Stomach (tissue), 9 donors: Measurements from ENCODE around the gene ZNF200. TPM values are rescaled to one million over a fixed set of nuclear protein-coding genes. Genes with fewer than 3 reads are reported as not detected.

Source experiments
- DNase-seq, 2 donors: peaks; one replicate each; pipeline versions ENCODE4 v3.0.0 to v3.0.0-alpha.2; 2013 to 2019
- H3K27ac ChIP-seq, 5 donors: fragments of 200-600 bp in 4 of 5; sonication (generic) in 4 of 5; one replicate each; pipeline ENCODE4 v1.5.1; 2013 to 2019; ENCODE audit warnings: mild to moderate bottlenecking in 1 of 5, moderate library complexity in 1 of 5
- H3K27me3 ChIP-seq, 3 donors: fragments of 200-600 bp; sonication (generic); one replicate each; pipeline ENCODE4 v1.5.1; 2017 to 2019; ENCODE audit warnings: mixed run types in 1 of 3
- H3K36me3 ChIP-seq, 4 donors: fragments of 200-600 bp; sonication (generic); 1 replicate in 3 of 4; 2 replicates in 1 of 4; pipeline ENCODE4 v1.5.1; 2016 to 2019
- H3K4me1 ChIP-seq, 4 donors: fragments of 200-600 bp; sonication (generic); one replicate each; pipeline ENCODE4 v1.5.1; 2016 to 2019
- H3K4me3 ChIP-seq, 4 donors: fragments of 200-600 bp; sonication (generic) in 3 of 4; one replicate each; pipeline ENCODE4 v1.5.1; 2016 to 2019; ENCODE audit warnings: mild to moderate bottlenecking in 1 of 4
- H3K9me3 ChIP-seq, 4 donors: fragments of 200-600 bp; sonication (generic); one replicate each; pipeline ENCODE4 v1.5.1; 2016 to 2019
- CTCF ChIP-seq, 7 experiments: fragments of 450-650 bp in 4 of 7; fragments of 200-600 bp in 3 of 7; sonication (generic) in 3 of 7; IDR thresholded peaks; one replicate each; pipeline ENCODE4 v1.5.1; 2016 to 2019; ENCODE audit warnings: antibody characterized with exemption in 7 of 7, control low read depth in 2 of 7, mild to moderate bottlenecking in 1 of 7
- EP300 ChIP-seq: sonication (generic); formaldehyde crosslinking; IDR thresholded peaks from one replicate; pipeline ENCODE4 v1.6.1; 2017; ENCODE audit warnings: antibody characterized with exemption
- POLR2A ChIP-seq, 4 donors: fragments of 450-650 bp; IDR thresholded peaks; one replicate each; pipeline ENCODE4 v1.6.1; 2016; ENCODE audit warnings: antibody characterized with exemption in 4 of 4, control low read depth in 2 of 4, mild to moderate bottlenecking in 1 of 4, moderate library complexity in 1 of 4
- POLR2AphosphoS5 ChIP-seq, 3 donors: sonication (generic); formaldehyde crosslinking; IDR thresholded peaks; one replicate each; pipeline ENCODE4 v1.6.1; 2016; ENCODE audit warnings: antibody characterized with exemption in 3 of 3
- WGBS, 5 donors: extraction: QIAGEN DNeasy Blood & Tissue Kit in 3 of 5; methylation state at CpG; one replicate each; pipeline versions ENCODE4 v1.1.5 to v1.1.7; 2013 to 2018; 5-methylcytosine and 5-hydroxymethylcytosine counted together
- intact Hi-C: fragments of 100-400 bp; cut with DNase I; formaldehyde crosslinking; loops from one replicate; pipeline ENCODE4 v1.15.1; 2023; ENCODE audit warnings: low total_unique reads
- polyA plus RNA-seq, 3 donors: library from polyadenylated mRNA; stranded (reverse); fragments of 200-250 nt; gene quantifications; one replicate each; pipeline ENCODE4 v1.2.3, GENCODE V29; 2013
- total RNA-seq, 5 donors: library from RNA; depleted of rRNA; stranded (reverse); fragments of >200 nt; gene quantifications; one replicate each; pipeline versions ENCODE4 v1.1.0 to v1.2.3, GENCODE V29; 2014 to 2016
- donor health status: healthy with polysubstance abuse.
- donor health status: Bipolar disorder and iron deficiency.
- donor health status: healthy.

The ZNF200 gene
- total and polyA plus RNA-seq, 8 donors: 2.2 to 8.7 (median 5.3) TPM

- DNase-seq: peak; percentile 95 to 99
- Histone ChIP-seq H3K36me3 (peaks cover 0 to 37% (median 28%) of the 10 kb centered on the region in 4 donors), H3K4me3 (peak overlapping the region; percentile 60 to 82 (median 72)), H3K27ac (peak overlapping the region; percentile 94 to 100 (median 98)), H3K9me3 (peaks cover 0 to 4% (median 0%) of the 10 kb centered on the region in 4 donors), H3K4me1 (peaks cover 4 to 37% (median 22%) of the 10 kb centered on the region in 4 donors), H3K27me3 (no peaks in the 10 kb centered on the region)
- TF ChIP-seq POLR2AphosphoS5 (IDR thresholded peaks at IDR 0.05) (peak; percentile 80 to 93 (median 82)), CTCF (IDR thresholded peaks at IDR 0.05) (peak in 1 of 7 experiments; percentile 29), EP300 (no peak), POLR2A (IDR thresholded peaks at IDR 0.05) (peak in 1 of 4 donors; percentile 41)
- 1 to 4% (median 1%) methylated on average over 48 to 77 of the region's 77 CpGs for WGBS, 5 donors
- intact Hi-C loops: no loop called here
Observed at GRCh38 chr16:3264137-3265036, 29.4 kb upstream of the ZNF200 start.

- Histone ChIP-seq H3K27me3 (peaks cover 0 to 7% (median 0%) of the 10 kb centered on the region in 3 donors), H3K4me1 (peaks cover 4 to 37% (median 22%) of the 10 kb centered on the region in 4 donors), H3K36me3 (peaks cover 0 to 21% (median 13%) of the 10 kb centered on the region in 4 donors), H3K9me3 (peaks cover 0 to 4% (median 0%) of the 10 kb centered on the region in 4 donors), H3K4me3 (no peak overlapping the region), H3K27ac (peak overlapping the region in 3 of 5 donors; percentile 98 to 100 (median 99))
- DNase-seq: no peak
- TF ChIP-seq EP300 (no peak), POLR2A (IDR thresholded peaks at IDR 0.05) (no peak), POLR2AphosphoS5 (IDR thresholded peaks at IDR 0.05) (no peak), CTCF (IDR thresholded peaks at IDR 0.05) (no peak)
- intact Hi-C loops: no loop called here
- WGBS, 5 donors: 86 to 94% (median 89%) methylated on average over 4 of the region's 4 CpGs
Observed at GRCh38 chr16:3262517-3262916, 27.6 kb upstream of the ZNF200 start.

GRCh38 chr16:3259836-3260235, 24.9 kb upstream of the ZNF200 start:
- Histone ChIP-seq H3K27me3 (peaks cover 0 to 26% (median 0%) of the 10 kb centered on the region in 3 donors), H3K27ac (peak overlapping the region in 2 of 5 donors; percentile 70 to 76), H3K36me3 (no peaks in the 10 kb centered on the region), H3K9me3 (no peaks in the 10 kb centered on the region), H3K4me3 (no peak overlapping the region), H3K4me1 (peaks cover 2 to 15% (median 5%) of the 10 kb centered on the region in 4 donors)
- DNase-seq: no peak
- intact Hi-C loops: no loop called here
- no peak for TF ChIP-seq POLR2A (IDR thresholded peaks at IDR 0.05)
- TF ChIP-seq EP300: no peak
- no peak for TF ChIP-seq CTCF (IDR thresholded peaks at IDR 0.05)
- no peak for TF ChIP-seq POLR2AphosphoS5 (IDR thresholded peaks at IDR 0.05)
- WGBS, 5 donors: 83 to 88% (median 84%) methylated on average over 8 of the region's 8 CpGs

- intact Hi-C loops: no loop called here
- 78 to 85% (median 79%) methylated on average over 7 to 9 of the region's 9 CpGs for WGBS, 5 donors
Observed at GRCh38 chr16:3256866-3257465, 22.0 kb upstream of the ZNF200 start.

More at GRCh38 chr16:3256866-3257465, 22.0 kb upstream of the ZNF200 start:
- DNase-seq: no peak
- peaks cover 0 to 39% (median 0%) of the 10 kb centered on the region in 3 donors for H3K27me3 ChIP-seq
- peak overlapping the region in 1 of 5 donors; percentile 70 for H3K27ac ChIP-seq
- H3K36me3 ChIP-seq: no peaks in the 10 kb centered on the region
- peak overlapping the region in 1 of 4 donors; percentile 35 for H3K4me3 ChIP-seq
- H3K9me3 ChIP-seq: no peaks in the 10 kb centered on the region
- no peaks in the 10 kb centered on the region for H3K4me1 ChIP-seq
- TF ChIP-seq POLR2A (IDR thresholded peaks at IDR 0.05): no peak
- no peak for TF ChIP-seq EP300
- TF ChIP-seq POLR2AphosphoS5 (IDR thresholded peaks at IDR 0.05): no peak
- no peak for TF ChIP-seq CTCF (IDR thresholded peaks at IDR 0.05)
